Measurements from ENCODE around the gene FAR2.

GRCh38 chr12:29167445-29167844 lies 18.4 kb downstream of the FAR2 start:
- TF ChIP-seq CTCF (IDR thresholded peaks at IDR 0.05) (no peak), POLR2A (IDR thresholded peaks at IDR 0.05) (no peak)
